ENCODE measurements around the gene RASGRP1. TPM values are rescaled to one million over a fixed set of nuclear protein-coding genes. Genes with fewer than 3 reads are reported as not detected.
A peak's percentile ranks its signal among the peaks of the same experiment; 100 is the strongest.
"Not testable (repeated sequence)": the region's sequence is repeated elsewhere in the genome, so short reads cannot be mapped to it uniquely, and the experiment has no call there.

RASGRP1 gene
- polyA plus RNA-seq (ENCODE audit: insufficient read length in 10 of 10), result 1 to 10 TPM in 1 of 10 donors, under 1 TPM in 9; 0.14 to 4.2 (median 0.44) TPM
- long read RNA-seq, donor 1, full-length matches to known transcripts, result 1 of 1 reads
- long read RNA-seq, donor 1, partial matches to known transcripts, result 0 of 1 reads
- long read RNA-seq, donor 1, other reads (novel, unspliced or antisense), result 0 of 1 reads
- long read RNA-seq, donor 2, result 0 reads
- long read RNA-seq, donor 3, result 0 reads
- long read RNA-seq, donor 4, result 0 reads
- long read RNA-seq, donor 5, result 0 reads
- long read RNA-seq, donor 6, result 0 reads
- long read RNA-seq, donor 7, result 0 reads
- long read RNA-seq, donor 8, result 0 reads
- long read RNA-seq, donor 9, result 0 reads

DNA sequence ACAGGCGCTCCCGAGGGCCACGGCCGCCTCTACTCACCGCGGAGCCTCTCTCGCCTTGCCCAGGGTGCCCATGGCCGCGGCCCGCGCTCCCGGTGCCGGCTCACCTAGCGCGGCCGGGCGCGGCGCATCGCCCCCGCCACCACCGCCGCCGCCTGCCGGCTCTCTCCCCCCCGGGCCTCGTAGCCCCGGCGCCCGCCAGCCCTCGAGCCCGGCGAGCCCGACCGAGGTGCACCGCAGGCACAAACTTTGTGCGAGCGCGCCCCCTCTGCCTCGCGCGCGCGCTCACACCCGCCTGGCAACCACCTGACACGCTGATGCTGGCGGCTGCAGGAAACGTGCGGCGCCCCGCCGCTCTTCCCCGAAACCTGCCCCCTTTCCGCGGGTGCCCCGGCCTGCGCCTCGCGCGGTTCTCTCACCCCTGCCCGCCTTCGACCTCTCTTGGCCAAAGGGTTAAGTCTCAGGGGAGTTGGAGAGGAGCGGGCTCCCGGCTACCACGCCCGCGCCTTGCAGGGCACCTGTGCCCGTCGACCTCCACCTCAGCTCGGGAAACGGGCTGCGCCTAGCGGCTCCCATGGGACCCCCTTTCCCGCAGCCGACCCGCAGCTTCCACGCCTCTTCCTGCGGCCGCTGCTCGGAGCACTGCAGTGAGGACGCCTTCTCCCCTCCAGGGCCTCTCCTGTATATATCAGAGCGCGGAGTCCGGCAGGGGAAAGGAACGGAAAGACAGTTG, at the start of gene RASGRP1:
TSS of gene RASGRP1 (minus strand) at position 258 of the 730 bp plus-strand sequence. CDS start at position 72, 186 bp downstream.
- DNase-seq, result peak; percentile 29 to 81 (median 73)

- DNase-seq, result no peak
Measured at GRCh38 chr15:38613085-38613484, 48.5 kb upstream of the RASGRP1 start.

GRCh38 chr15:38612159-38612863, 47.7 kb upstream of the RASGRP1 start:
- no peak for DNase-seq

DNA sequence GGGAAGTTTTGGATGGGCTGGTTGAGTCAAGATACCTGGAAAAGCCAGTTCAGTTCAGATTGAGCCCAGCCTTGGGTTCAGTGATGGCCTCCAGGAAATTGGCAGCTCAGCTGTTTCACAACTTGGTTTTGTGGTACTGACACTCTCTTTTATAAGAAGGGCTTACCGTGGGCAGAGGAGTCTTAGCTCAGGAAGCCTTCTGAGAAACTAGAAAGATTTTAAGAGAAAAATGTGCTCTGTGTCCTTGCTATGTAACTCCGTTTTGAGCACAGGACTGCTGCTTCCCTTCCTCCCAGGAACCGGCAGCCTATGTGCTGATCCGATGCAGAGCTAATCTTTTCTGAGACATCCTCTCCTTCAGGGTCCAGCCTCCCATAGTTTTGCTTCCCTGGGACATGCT, 46.6 kb upstream of the RASGRP1 start:
- DNase-seq, result no peak

- DNase-seq, result peak in 1 of 3 donors; percentile 12
Measured at GRCh38 chr15:38610748-38611147, 46.1 kb upstream of the RASGRP1 start.

DNA sequence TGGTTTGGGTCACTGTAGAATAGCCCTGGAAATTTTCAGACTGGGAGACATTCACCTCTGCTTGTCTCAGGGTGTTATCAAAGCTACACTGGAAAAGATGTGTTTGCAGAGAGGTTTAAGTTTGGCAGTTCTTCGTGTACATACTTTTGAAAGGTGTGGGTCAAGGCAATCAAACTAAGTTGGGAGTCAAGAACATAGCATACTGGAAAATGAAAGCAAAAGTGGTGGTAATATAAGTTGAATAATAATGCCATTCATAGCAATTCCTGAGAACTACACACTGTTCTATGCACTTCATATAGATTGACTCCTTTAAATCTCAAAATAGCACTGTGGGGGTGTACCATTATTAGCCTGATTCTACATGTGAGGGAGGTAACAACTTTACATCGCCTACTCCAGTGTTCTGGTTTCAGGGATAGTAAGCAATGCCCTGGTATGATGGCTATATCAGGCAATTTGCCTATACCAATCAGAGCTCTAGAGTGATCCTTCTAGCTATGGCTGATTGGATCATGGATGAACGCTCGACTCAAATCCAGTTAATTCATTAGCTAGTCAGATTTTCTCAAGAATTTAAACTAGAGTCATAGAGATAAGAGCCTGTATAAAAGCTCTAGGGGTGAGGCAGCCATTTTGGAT, 44.6 kb upstream of the RASGRP1 start:
- DNase-seq, result no peak

- DNase-seq, result no peak
Measured at GRCh38 chr15:38608682-38609081, 44.1 kb upstream of the RASGRP1 start.

GRCh38 chr15:38605744-38606143, 41.1 kb upstream of the RASGRP1 start:
- no peak for DNase-seq

DNA sequence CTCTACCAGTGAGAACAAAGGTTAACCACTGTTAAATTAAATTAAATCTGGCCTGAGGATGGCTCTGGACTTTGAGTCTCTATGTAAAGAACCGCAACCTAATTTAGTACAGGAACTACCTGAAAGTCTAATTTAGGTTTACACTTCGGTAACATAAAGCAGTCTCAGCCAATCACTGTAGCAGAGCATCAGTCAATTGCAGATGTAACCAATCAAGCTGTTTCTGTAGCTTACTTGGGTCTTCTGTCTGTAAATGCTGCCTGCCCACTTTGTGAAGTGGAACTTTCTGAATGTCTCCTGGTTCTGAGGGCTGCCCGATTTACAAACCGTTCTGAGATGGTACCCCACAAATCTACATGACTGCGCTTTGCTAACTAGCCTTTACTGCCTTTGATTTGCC, 39.1 kb upstream of the RASGRP1 start:
- no peak for DNase-seq

- DNase-seq, result peak in 1 of 3 donors; percentile 9
Measured at GRCh38 chr15:38602910-38603670, 38.5 kb upstream of the RASGRP1 start.

DNA sequence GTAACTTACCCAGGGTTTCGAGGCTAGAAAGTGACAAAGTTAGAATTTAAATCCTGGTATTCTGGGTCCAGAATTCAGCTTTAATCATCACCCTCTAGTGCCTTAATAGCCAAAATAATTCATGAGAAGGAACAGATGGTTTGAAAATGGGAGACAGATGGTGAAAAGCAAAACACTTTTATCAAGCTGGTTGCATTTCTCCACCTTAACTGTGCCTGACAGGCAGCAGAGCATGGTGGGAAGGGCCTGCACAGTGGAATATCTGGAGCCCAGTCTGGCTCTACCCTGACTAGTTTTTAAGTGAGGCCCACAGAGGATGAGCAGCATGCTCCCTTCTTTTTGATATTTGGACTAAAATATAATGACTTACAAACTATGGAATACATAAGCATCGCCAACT, 35.6 kb upstream of the RASGRP1 start:
- no peak for DNase-seq

GRCh38 chr15:38598749-38599148, 34.1 kb upstream of the RASGRP1 start:
- DNase-seq, result no peak

DNA sequence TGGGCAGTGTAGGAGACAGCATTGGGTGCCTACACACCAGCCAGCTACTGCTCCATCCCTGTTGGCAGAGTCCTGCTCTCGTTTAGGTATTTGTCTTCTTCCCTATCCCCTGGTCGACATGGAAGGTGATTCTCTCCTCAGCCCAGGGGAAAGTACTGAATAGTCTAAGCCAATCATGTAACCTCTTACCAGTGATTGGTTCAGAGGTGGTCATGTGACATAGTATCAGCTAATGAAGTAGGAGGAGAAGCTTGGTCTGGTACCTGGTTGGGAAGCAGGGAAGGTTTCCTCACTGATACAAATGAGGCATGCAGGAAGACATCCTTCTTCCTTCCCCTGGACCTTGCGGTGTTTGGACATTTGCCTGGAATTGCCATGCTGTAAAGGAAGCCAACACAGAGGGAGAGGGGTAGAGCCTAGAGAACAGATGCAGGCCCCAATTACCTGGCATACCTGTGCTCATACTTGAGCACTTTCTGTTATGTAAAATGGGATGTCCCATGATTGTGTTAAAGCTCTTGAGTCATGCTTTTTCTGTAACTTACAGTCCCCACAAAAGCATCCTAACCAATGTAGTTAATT, 32.7 kb upstream of the RASGRP1 start:
- DNase-seq, result no peak

DNA sequence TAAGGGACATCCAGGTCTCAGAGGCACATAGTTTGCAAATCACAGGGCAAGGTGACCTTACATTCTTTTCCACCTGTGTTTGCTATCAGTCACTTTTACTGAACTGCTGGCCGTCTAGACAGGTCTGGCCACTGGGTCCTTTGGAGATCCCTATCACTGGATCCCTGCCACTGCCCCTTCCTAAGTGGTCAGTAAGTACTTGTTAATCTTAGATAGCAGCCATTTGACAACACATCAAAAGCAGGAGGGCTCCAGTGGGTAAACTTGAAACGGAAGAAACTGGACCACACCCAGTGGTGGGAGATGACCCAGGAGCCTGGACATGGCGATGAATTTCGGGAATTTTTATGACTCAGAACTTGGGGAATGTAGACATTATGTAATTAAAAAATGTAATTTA, 28.9 kb upstream of the RASGRP1 start:
- DNase-seq, result no peak

DNA sequence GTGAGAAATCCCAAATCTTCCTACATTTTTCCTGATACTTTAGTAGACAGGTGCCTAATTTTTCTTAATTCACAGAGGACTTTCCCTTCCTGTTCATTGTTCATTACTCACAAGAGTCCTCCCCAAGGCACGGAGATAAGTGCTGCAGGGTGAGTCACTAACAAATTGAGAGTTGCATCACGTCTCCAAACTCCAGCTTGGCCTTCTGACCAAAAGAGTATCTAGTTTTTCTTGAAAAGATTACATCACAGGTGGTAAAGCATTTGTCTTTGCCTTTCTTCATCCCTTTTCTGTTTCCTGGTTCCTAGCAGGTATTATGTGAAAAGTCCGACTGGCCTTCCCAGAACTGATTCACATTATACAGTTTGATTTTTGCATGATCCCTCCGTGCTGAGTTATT, 24.9 kb upstream of the RASGRP1 start:
- DNase-seq, result peak in 1 of 3 donors; percentile 36

DNA sequence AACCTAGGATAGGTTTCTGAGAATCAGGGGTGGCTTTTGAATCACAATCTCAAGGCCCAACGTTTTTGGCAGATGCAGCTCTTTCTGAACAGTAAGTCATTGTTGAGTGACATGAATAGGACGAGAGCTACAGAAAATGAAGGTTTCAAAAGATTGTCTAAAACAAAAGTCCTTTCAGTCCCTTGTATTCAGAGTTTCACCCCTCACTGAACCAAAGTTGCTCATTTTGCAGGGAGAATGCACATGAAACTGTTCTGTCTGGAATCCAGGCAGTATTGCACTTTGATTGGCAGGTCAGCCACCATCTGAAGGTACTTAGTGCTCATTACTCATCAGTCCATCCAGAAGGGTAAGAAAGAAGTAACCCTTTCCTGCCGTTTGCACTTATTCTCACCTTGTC, 24.1 kb upstream of the RASGRP1 start:
- no peak for DNase-seq

GRCh38 chr15:38587214-38587613, 22.6 kb upstream of the RASGRP1 start:
- DNase-seq, result no peak

GRCh38 chr15:38586005-38586404, 21.4 kb upstream of the RASGRP1 start:
- DNase-seq, result not testable (repeated sequence)

DNA sequence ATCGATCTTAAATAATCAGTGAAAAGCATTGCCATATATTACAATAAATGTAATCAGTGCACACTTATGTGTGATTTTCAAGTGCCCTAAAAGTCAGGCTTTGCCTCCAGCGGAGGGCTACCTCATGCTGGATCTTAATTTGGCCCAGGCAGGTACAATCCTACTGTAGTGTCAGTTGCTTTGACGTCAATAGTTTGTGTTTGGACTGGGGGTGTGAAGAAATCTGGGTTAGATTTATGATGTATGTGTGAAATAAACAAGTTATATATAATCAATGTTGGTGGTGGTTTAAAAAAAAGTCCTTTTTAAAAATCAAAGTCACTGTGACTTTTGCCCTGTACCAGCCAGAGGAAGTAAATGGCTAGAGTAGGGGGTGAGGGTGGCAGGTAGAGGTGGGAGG, 14.0 kb upstream of the RASGRP1 start:
- DNase-seq, result no peak

DNA sequence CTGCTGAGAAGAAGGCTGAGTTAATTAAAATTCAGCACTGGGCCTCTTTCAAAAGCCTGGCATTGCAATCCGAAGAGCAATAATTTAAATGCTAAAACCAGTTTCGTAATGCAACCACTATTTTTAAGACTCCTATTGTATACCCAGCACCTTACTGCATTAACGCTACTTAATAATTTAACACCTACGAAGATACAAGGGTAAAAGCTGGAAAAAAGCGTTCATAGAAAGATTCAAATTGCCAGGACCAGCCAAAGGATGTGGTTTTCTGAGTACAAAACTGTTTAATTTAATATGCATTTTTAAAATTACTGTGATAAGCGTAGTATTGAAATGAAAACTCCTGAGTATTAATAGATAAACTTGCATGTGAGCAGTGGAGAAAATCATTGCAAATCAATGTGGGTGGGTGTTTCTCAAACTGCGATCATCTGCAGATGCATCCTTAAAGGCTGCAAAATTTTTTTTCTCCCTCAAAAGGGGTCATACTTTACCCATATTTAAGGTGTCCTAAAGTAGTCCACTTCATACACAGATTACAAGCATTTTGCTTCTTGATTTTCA, 12.9 kb upstream of the RASGRP1 start:
- no peak for DNase-seq

DNA sequence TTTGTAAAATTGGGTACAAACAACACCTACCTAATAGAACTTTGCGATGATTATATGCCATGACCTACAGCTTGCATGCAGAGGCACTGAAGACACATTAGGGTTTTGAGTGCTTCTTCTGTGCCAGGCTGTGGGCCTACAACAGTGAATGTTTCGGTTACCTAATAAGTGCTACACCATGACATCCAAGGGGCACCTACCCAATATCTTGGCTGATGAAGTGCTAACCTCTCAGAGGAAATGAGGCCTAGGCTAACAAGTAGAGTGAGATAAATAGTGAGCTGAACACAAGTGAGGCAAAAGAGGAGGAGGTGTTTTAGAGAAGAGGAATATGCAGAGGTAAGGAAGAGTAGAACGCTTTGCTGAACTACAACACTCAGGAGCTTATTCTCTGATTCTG, 12.2 kb upstream of the RASGRP1 start:
- DNase-seq, result no peak

Measured in muscle of back (tissue), 13 donors.